GM18511 (cell line): ENCODE measurements around the gene CRYGA.
"Not testable (repeated sequence)": the region's sequence is repeated elsewhere in the genome, so short reads cannot be mapped to it uniquely, and the experiment has no call there.

Experiments used
- ATAC-seq: cut with Tn5 transposase; IDR thresholded peaks from one replicate; pipeline ENCODE4 v1.9.1; 2021; ENCODE audit warnings: mild to moderate bottlenecking, moderate library complexity; ENCODE audit not compliant: unreplicated experiment

CRYGA gene

GRCh38 chr2:208164951-208165755 lies 1.8 kb upstream of the CRYGA start:
- no peak for ATAC-seq

GRCh38 chr2:208156439-208156838 lies 7.0 kb downstream of the CRYGA start:
- ATAC-seq, result no peak

- no peak for ATAC-seq
These were observed 10.2 kb downstream of the CRYGA start for GRCh38 chr2:208153156-208153555.

DNA sequence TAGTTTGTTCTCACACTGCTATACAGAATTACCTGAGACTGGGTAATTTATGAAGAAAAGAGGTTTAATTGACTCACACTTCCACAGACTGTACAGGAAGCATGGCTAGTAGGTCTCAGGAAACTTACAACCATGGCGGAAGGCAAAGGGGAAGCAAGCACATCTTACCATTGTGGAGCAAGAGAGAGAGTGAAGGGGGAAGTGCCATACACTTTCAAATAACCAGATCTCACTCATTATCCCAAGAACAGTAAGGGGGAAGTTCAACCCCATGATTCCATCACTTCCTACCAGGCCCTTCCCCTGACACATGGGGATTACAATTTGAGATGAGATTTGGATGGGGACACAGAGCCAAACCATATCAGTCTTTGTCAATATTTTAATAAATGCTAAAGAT lies 12.4 kb downstream of the CRYGA start:
- ATAC-seq, result no peak

- no peak for ATAC-seq
These were observed 13.3 kb downstream of the CRYGA start for GRCh38 chr2:208150094-208150493.

DNA sequence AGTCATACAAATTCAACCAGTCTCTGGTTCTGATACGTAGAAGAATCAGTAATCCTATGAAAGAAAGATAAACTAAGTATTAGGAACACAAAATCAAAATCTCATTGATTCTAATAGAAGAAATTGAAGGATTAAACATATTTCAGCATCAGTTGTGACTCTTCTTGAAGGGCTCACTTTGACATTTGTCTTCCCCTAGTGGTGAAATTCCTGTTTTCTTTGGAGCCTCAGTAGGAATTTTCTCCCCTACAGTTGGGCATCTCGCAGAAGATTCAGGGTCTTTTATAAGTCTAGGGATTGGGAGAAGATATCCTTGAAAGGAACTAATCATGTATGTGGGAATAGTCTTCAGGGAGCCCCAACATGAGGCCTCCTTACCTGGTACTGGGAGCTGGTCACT lies 14.6 kb downstream of the CRYGA start:
- ATAC-seq, result no peak

- ATAC-seq, result no peak
These were observed 15.6 kb downstream of the CRYGA start for GRCh38 chr2:208147759-208148158.

DNA sequence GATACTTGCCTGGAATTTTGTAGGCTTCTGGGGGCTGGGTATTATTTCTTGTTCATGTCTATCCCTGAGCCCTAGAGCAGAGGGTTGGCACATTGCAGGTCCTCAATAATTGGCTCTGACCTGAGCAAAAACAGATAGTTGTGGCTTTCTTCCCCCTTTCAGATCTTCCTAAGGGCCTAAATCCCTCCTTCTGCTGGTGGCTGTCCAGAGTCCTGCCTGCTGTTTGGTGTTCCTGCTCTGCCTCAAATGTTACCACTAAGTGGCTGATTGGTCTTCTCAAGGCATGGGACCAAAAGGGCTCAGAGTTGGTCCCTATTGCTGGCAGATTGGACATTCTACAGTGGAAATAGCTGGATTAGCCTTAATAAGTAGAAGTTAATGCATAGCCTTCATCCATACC lies 16.4 kb downstream of the CRYGA start:
- ATAC-seq, result no peak

DNA sequence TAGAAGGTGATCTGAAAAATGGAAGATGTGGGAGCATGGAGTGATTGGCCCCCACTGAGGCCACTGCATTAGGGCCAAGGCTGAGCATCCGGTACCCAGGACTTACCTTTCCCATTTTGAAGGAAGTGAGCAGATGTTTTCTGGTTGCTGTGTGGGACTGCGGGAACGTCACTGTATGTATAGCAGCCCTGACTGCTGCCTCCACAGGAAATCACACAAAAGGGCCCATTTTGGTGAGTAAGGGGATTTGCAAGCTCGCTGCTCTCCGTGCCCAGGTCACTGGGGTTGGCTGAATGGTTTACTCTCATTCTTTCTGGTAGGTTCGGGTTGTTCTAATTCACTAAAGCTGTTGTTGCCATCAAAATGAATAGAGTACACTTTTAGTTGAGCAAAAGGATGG lies 17.4 kb downstream of the CRYGA start, which contains the start of gene CRYGB:
CRYGB (minus strand) TSS at position 153 of the 400 bp plus-strand sequence; CDS start at position 115, 38 bp downstream.
- ATAC-seq, result no peak

- no peak for ATAC-seq
These were observed 20.2 kb downstream of the CRYGA start for GRCh38 chr2:208142925-208143799.

GRCh38 chr2:208142240-208142924 lies 21.0 kb downstream of the CRYGA start:
- no peak for ATAC-seq

- ATAC-seq, result no peak
These were observed 23.9 kb downstream of the CRYGA start for GRCh38 chr2:208139447-208139846.

- ATAC-seq, result not testable (repeated sequence)
These were observed 25.1 kb downstream of the CRYGA start for GRCh38 chr2:208138334-208138733.

GRCh38 chr2:208136716-208137094 lies 26.7 kb downstream of the CRYGA start:
- ATAC-seq, result no peak

GRCh38 chr2:208135794-208136715 lies 27.3 kb downstream of the CRYGA start:
- ATAC-seq, result no peak

DNA sequence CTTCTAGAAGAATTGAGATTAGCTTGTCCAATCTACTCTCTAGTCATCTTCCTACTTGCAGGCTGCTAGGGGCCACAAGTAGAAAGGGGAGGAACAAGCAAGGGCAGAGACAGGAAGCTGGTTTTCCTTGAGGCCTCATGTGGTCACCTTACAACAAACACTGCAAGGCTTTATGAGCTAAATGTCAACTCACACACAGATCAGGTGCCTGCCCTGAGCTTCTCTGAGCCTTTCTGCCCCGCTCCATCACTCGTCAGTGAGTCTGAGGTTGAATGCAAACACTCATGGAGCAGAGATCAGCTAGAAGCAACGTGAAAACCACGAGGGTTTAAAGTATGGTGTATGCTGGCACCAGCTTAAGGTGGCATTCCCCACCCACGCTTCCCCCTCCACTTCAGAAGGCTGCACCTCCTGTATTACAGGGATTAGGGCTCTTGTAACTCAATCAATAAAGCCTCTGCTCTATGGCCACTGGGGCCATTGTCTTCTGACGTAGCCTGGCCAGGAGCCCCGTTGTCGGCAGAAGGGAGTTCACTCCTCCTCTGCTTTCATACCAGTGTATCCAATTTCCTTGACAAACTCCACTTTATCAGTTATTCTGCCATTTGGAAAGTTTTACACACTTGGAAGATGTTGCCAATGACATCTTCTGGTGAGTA lies 28.3 kb downstream of the CRYGA start:
- ATAC-seq, result peak; percentile 71

DNA sequence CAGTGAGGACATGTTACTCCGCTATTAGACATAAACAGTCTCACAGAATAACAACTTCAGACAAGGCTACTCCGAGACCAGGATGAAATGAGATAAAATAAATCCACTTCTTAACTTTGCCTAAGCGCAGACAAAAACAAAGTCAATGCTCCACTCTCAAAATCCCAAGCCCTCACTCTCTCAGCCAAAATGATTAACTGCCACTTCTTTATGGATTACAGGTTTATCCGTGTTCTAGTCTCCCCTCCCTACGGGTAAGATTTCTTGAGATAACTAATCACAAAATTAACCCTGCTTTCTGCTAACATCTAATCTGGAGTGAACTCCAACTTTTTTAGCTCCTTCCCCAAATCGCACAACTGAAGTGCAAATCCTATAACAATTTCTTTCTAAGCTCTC lies 32.7 kb downstream of the CRYGA start:
- ATAC-seq, result no peak

DNA sequence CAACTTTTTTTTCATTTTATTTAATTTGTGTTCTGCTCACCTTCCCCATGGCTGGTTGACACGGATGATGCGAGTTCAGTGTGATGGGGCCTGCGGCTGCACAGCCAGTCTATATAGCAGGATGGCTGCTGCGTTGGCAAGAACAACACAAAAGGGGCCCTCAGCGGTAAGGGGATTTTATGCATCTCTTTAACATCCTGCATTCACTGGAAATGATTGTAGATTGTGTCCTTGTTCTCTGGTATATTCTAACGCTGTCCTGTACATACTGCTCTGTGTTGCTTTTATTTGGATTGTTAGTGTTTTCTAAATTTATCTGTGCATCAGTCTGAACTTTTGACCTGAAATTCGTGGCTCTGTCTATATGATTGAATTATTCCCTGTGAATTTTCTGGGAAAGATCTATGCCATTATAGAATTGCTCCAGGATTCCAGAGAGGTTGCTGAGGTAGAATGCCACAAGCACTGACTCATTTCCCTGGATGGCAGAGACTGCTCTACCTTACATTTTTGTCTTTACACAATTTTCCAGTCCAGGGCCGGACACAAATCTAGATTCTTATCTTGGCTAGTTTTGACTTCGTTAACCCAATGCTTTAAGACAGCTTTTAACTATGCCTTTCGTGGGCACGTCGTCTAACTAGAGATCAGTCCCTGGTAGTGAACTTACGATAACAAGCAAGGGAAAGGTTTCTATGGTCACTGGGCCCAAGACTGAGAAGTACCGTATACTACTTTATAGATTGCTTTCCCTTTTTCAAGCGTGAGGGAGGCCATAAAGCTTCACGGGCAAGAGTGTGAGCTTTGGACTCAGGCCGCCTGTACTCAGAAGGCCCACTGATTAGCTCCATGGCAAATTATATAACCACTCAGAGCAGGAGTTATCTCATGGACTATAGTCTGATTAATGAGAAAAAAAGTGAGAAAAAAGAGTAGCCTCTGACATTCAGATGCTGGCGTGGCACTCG lies 33.4 kb downstream of the CRYGA start, which contains the start of gene CRYGC:
CRYGC (minus strand) TSS at position 85 of the 968 bp plus-strand sequence; CDS start at position 49, 36 bp downstream.
- no peak for ATAC-seq
